Measurements from ENCODE around the gene MRPS17. TPM values are rescaled to one million over a fixed set of nuclear protein-coding genes. Genes with fewer than 3 reads are reported as not detected.
A peak's percentile ranks its signal among the peaks of the same experiment; 100 is the strongest.

The MRPS17 gene
- total and polyA plus RNA-seq, 9 of the 15 experiments (the other 6 are each of a cell fraction or from before 2014, with no cell fraction given), result 25.9 to 99.3 (median 43.9) TPM

DNA sequence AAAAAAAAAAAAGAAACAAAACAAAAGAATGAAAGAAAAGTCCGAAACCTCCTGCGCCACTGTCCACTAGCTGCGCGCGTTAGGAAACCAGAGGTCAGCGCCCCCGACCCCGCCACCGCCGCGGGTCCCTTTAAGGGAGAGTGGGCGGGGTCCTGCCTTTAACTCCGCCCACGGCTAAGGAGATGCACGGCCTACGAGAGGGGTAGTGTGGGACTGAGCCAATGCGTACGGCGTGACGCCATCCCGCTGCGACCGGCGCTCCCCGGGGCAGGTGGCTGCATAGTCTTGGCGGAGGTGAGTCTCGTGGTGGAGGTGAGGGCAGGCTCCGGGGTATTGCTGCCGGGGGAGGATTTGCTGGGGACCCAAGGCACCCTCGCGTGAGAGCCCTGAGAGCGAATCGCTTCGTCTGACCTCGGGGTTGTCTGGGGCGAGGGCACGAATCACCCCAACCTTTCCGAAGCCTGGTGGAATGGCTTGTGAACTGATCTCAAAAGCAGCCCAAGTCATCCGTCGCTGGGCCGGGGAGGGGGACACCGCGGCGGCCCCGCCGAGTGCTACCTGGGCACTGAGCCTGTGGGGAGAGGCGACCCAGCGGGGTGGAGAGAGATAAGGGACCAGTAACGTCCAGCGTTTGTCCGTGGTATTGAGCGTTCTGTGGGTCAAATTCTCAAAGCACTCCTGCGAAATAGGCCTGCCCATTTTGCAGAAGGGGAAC, at the start of gene MRPS17 (continued):
- TF ChIP-seq ZNF609 (CRISPR knock-in tag; IDR thresholded peaks at IDR 0.05; ENCODE audit: borderline replicate concordance), result no peak
- peak; percentile 87 for TF ChIP-seq TFAP4 (CRISPR knock-in tag; IDR thresholded peaks at IDR 0.05; ENCODE audit: borderline replicate concordance)
- TF ChIP-seq, protein P1, sequence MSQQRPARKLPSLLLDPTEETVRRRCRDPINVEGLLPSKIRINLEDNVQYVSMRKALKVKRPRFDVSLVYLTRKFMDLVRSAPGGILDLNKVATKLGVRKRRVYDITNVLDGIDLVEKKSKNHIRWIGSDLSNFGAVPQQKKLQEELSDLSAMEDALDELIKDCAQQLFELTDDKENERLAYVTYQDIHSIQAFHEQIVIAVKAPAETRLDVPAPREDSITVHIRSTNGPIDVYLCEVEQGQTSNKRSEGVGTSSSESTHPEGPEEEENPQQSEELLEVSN (IDR thresholded peaks at IDR 0.05; ENCODE audit: borderline replicate concordance in 1 of 2, extremely low read depth in 1 of 2, insufficient read depth in 1 of 2, insufficient read length in 1 of 2, low read depth in 1 of 2, low read length in 1 of 2, poor library complexity in 1 of 2, severe bottlenecking in 1 of 2), result peak; percentile 74 to 85
- peak; percentile 74 for TF ChIP-seq TOE1 (IDR thresholded peaks at IDR 0.05; ENCODE audit: borderline replicate concordance)
- TF ChIP-seq TOE1 (CRISPR knock-in tag; IDR thresholded peaks at IDR 0.05; ENCODE audit: borderline replicate concordance, low read depth), result no peak
- TF ChIP-seq SMAD1 (IDR thresholded peaks at IDR 0.05; ENCODE audit: low read depth, low read length, partially characterized antibody), result peak; percentile 7
- TF ChIP-seq ZNF583 (CRISPR knock-in tag; IDR thresholded peaks at IDR 0.05), result no peak
- TF ChIP-seq ZNF212 (CRISPR knock-in tag; IDR thresholded peaks at IDR 0.05), result no peak
- no peak for TF ChIP-seq HSF4 (CRISPR knock-in tag; IDR thresholded peaks at IDR 0.05; ENCODE audit: borderline replicate concordance)
- TF ChIP-seq PHF20 (IDR thresholded peaks at IDR 0.05; ENCODE audit: partially characterized antibody), result peak; percentile 96
- TF ChIP-seq NBN (IDR thresholded peaks at IDR 0.05; ENCODE audit: low read depth), result peak; percentile 62; the same call in 1 of the 2 replicates
- TF ChIP-seq MBD2 (IDR thresholded peaks at IDR 0.05; ENCODE audit: borderline replicate concordance, low read depth), result peak; percentile 69; the same call in 1 of the 2 replicates
- TF ChIP-seq NFIC (IDR thresholded peaks at IDR 0.05), result peak; percentile 76
- TF ChIP-seq MIER1 (IDR thresholded peaks at IDR 0.05; ENCODE audit: low read depth), result no peak
- TF ChIP-seq SAFB2 (IDR thresholded peaks at IDR 0.05; ENCODE audit: borderline replicate concordance, low read depth, low read length, severe bottlenecking), result no peak
- no peak for TF ChIP-seq HEY1 (CRISPR knock-in tag; IDR thresholded peaks at IDR 0.05; ENCODE audit: borderline replicate concordance)
- TF ChIP-seq MYBL2 (IDR thresholded peaks at IDR 0.05; ENCODE audit: low read depth), result no peak
- no peak for TF ChIP-seq MYBL2 (CRISPR knock-in tag; IDR thresholded peaks at IDR 0.05; ENCODE audit: borderline replicate concordance)
- TF ChIP-seq HDAC2 (IDR thresholded peaks at IDR 0.05), result peak; percentile 45
- TF ChIP-seq SNIP1 (IDR thresholded peaks at IDR 0.05; ENCODE audit: low read depth), result no peak
- TF ChIP-seq DIDO1 (tag; IDR thresholded peaks at IDR 0.05; ENCODE audit: low read depth), result peak; percentile 60; the same call in 1 of the 2 replicates
- peak; percentile 69 for TF ChIP-seq KHSRP (IDR thresholded peaks at IDR 0.05)
